Measurements from ENCODE around the gene CDH10. TPM values are rescaled to one million over a fixed set of nuclear protein-coding genes. Genes with fewer than 3 reads are reported as not detected.

Gene CDH10
- total RNA-seq, 1 experiment from 2014 or later, result 0.22 TPM

GRCh38 chr5:24510523-24510988 lies 134.2 kb downstream of the CDH10 start:
- peaks cover 4% of the 10 kb centered on the region; the same call in 1 of the 2 replicates for H3K9me3 Mint-ChIP-seq
- no peak overlapping the region for H3K27ac Mint-ChIP-seq
- no peak for DNase-seq (ENCODE audit: low spot score)
- CTCF ChIA-PET, result no interaction called here
- H3K36me3 Mint-ChIP-seq, result no peaks in the 10 kb centered on the region
- no peak for TF ChIP-seq FOXP1 (CRISPR knock-in tag; IDR thresholded peaks at IDR 0.05; ENCODE audit: borderline replicate concordance)
- no peak for TF ChIP-seq ETV6 (CRISPR knock-in tag; IDR thresholded peaks at IDR 0.05)
- TF ChIP-seq CDX4 (CRISPR knock-in tag; IDR thresholded peaks at IDR 0.05; ENCODE audit: borderline replicate concordance), result no peak
- no peak for TF ChIP-seq NR3C1 (CRISPR knock-in tag; conservative IDR thresholded peaks at IDR 0.05; ENCODE audit: low read depth)
- no peak for TF ChIP-seq TEAD4 (CRISPR knock-in tag; IDR thresholded peaks at IDR 0.05)
- no peak for TF ChIP-seq ATF2 (CRISPR knock-in tag; IDR thresholded peaks at IDR 0.05; ENCODE audit: borderline replicate concordance, low read depth)
- TF ChIP-seq NFYB (CRISPR knock-in tag; conservative IDR thresholded peaks at IDR 0.05; ENCODE audit: low read depth), result no peak
- no peak for TF ChIP-seq ERG (CRISPR knock-in tag; IDR thresholded peaks at IDR 0.05)
- no peak for TF ChIP-seq JUN (CRISPR knock-in tag; IDR thresholded peaks at IDR 0.05)
- TF ChIP-seq ZBTB21 (CRISPR knock-in tag; IDR thresholded peaks at IDR 0.05; ENCODE audit: borderline replicate concordance), result no peak
- no peak for TF ChIP-seq USF2 (CRISPR knock-in tag; IDR thresholded peaks at IDR 0.05)
- no peak for TF ChIP-seq HMGXB4 (CRISPR knock-in tag; IDR thresholded peaks at IDR 0.05)
- TF ChIP-seq E2F4 (CRISPR knock-in tag; IDR thresholded peaks at IDR 0.05; ENCODE audit: borderline replicate concordance, low read depth), result no peak
- TF ChIP-seq ZSCAN18 (CRISPR knock-in tag; IDR thresholded peaks at IDR 0.05), result no peak
- TF ChIP-seq ZNF671 (CRISPR knock-in tag; IDR thresholded peaks at IDR 0.05), result no peak
- no peak for TF ChIP-seq SOX15 (CRISPR knock-in tag; IDR thresholded peaks at IDR 0.05)
- no peak for TF ChIP-seq IRF1 (CRISPR knock-in tag; IDR thresholded peaks at IDR 0.05)
- no peak for TF ChIP-seq CREM (CRISPR knock-in tag; IDR thresholded peaks at IDR 0.05)
- TF ChIP-seq NR2C2 (CRISPR knock-in tag; IDR thresholded peaks at IDR 0.05), result no peak
- TF ChIP-seq ZNF281 (CRISPR knock-in tag; IDR thresholded peaks at IDR 0.05), result no peak
- POLR2A ChIA-PET, result no interaction called here
- no peak for ATAC-seq
- no peaks in the 10 kb centered on the region for H3K27me3 Mint-ChIP-seq (ENCODE audit: low read depth)
- H3K4me1 Mint-ChIP-seq, result no peaks in the 10 kb centered on the region
- no peak overlapping the region for H3K4me3 Mint-ChIP-seq
